Retina (tissue), 1 donor: ENCODE results near the gene TMPRSS2.

Experiments used
- DNase-seq: peaks from one replicate; pipeline ENCODE4 v3.0.0-alpha.2; 2016

TMPRSS2 gene

DNA sequence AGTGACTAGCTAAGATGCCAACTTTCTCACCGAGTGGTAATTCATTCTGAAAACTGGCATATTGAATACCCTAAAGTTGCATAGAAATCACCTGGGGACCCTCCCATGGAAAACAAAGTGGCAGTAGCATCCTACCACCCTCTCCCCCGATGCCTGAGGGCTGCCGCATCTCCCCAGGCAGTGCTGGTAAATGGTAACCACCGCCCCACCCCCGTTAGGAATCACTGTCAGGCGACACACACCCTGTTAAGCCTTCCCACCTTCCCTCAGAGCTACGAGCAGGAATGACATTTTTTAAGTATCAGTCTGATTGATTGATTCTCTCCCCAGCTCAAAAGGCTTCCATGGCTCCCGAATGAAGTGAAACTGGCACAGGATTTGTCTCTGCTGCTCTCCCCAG is 28.3 kb downstream of the TMPRSS2 start:
- DNase-seq: no peak

- no peak for DNase-seq
Measured at GRCh38 chr21:41478319-41479177, 29.4 kb downstream of the TMPRSS2 start.

DNA sequence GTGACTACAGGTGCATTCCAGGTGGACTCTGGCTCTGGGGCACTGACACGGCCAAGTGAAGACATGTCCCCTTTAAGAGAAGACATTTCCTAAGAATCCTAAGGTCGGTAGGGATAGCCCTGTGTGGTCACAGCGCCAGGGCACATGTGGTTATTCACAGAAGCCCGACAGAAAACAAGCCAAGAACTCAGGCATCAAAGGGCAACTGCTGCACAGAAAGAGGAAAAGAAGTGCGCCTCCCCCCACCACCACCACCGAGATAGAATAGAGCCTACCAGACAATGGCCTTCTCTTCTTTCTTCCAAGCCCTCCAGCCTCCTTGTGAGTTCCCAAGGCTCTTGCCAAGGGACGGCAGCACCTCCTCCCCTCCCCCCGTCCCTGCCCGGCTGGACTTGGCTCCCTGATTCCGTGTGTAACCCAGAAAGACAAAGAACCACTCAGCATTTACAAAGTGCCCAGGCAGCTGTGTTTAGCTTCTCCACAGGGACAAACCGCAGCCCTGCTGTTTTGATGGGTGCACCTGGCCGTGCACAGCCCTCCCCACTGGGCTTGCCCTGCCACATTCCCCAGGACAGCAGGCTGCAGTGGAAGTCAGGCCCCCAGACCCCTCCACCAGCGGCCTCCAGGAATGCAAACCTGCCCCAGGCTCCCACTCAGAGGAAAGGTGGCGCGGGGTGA is 30.2 kb downstream of the TMPRSS2 start:
- DNase-seq: peak; percentile 52

- DNase-seq: no peak
Measured at GRCh38 chr21:41475714-41476420, 32.1 kb downstream of the TMPRSS2 start.

GRCh38 chr21:41472753-41473548 is 35.0 kb downstream of the TMPRSS2 start:
- no peak for DNase-seq

DNA sequence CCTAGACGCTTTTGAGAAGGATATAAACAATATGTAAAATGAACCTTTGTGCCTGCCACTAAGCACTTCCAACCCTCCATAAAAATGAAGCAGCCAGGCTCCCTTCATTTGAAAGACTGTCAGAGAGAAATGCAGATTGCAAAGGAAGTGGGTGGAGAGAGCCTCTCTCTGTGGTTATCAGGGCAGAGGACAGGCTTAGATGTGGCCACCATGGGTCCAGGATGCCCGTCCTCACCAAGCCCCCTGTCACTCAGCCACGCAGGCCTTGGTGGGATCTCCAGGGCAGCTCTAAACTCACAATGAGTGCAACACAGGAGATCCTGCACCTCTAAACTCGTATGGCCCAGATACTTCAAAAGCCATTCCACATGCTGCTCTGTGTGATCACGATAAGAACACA is 37.9 kb downstream of the TMPRSS2 start:
- DNase-seq: no peak

DNA sequence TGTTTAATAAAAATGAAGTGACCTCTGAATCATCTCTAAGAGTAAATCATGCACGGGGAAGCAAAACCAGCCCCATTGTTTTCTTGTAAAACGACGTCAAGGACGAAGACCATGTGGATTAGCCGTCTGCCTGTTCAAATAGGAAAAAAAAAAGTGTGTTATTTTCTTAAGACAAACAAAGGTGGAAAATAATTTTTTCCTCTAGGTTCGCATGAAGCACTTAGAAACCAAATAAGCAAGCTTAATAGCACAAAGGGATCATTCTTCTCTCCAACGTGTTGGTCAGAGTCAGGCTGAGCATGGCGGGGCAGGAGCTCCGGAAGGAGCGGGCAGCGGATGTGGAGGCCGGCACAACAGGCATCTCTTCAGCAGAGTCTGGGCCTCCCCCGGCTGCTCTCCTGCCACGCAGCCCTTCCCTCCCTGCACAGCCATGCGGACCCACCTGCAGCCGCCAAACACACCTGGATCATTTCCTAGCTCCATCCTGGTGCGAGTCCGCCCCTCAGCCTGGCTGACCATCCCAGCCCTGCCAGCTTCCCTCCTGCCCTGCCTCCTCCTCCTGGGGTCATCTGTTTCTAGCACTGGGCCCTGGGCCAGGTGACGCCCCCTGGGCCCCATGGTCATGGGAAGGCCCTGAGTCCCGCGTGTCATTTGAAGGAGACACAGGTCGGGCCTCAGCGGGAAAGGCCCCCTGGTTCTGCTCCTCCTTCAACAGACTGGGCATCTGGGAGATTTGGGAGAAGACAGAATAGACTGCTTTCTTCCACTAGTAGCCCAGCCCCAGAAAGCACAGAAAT is 41.7 kb downstream of the TMPRSS2 start:
- no peak for DNase-seq

- no peak for DNase-seq
Measured at GRCh38 chr21:41465176-41465781, 42.7 kb downstream of the TMPRSS2 start.

DNA sequence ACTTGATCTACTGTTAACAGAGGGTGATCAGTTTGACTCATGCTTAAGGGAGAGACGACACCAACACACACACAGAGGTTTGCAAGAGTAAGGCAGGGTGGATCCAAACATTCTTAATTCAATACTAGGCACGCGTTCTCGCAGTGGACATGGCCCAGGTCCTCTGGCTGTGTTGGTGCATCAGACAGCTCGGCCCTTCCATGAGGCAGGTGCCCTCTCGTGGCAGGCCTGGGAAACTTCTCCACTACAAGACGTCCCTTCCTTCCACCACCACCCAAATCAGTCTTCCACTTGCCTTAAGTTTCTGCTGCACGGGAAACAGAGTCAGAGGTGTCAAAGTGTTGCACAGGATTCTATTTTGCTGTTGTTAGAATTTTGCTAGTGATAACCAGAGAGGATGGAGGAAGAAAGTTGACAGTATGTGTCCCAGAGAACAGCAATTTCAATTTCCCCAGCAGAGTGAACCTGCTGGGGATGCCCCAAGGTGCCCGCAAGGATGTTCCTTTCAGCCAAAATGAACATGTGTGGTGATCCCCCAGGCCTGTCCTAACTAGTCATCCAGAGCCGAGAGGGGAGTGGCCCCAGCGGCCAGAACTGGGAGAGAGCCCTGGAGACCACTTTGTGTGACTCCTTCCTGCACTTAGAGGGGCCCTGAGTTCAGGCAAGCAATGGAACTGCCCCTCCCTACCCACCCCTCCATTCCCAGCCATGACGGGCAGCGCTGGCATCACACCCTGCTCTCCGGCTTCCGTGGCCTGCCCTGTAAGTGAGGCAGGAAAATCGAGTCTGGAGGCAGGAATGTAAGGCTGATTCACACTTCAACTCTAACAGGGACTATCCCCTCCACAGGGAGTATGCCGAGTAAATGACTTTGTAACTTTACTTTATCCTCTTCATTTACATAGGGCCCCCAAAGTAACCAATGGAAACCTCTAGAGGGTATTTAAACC is 47.1 kb downstream of the TMPRSS2 start:
- DNase-seq: peak; percentile 66

- DNase-seq: no peak
Measured at GRCh38 chr21:41459884-41460534, 47.9 kb downstream of the TMPRSS2 start.

- no peak for DNase-seq
Measured at GRCh38 chr21:41458559-41458958, 49.4 kb downstream of the TMPRSS2 start.

GRCh38 chr21:41458121-41458520 is 49.8 kb downstream of the TMPRSS2 start:
- no peak for DNase-seq

- DNase-seq: no peak
Measured at GRCh38 chr21:41453761-41454160, 54.2 kb downstream of the TMPRSS2 start.

- no peak for DNase-seq
Measured at GRCh38 chr21:41453198-41453597, 54.8 kb downstream of the TMPRSS2 start.

DNA sequence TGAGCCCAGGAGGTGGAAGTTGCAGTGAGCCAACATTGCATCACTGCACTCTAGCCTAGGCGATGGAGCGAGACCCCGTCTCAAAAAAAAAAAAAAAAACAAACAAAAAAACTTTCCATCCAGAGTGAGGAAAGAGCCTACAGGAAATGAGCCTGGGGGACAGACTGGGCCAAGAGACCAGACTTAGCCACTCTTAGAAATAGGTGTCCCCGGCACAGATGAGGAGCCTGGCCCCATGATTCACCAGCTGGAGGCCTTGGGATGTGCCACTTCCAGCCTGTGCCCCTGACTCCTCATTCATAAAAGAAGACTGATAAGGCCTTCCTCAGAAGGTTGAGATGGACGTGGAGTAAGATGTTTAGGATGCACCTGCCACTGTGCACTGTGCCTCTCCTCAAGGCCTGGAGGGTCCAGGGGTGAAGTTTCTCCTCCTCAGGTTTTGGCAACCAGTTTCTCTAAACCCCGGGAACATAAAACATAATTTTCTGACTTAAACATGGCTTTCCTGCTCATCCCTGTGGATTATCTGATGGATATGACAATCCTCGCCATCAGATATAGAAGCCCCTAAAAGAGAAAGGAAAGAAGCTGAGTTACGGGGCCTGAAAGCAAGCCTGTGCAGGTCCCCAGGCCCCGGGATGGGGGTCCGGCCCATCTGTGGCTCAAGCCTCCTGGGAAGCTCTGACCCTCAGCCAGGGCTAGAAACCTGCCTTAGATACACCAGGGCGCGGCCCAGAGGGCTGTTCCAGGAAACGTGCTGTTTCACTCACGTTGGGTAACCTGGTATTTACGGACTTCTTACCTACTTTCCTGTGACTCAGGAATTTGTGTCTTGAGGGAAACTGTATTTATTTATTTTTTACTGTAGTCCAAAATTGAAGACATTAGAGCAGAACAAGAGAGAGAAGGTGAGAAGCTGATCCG is 55.9 kb downstream of the TMPRSS2 start:
- DNase-seq: no peak

DNA sequence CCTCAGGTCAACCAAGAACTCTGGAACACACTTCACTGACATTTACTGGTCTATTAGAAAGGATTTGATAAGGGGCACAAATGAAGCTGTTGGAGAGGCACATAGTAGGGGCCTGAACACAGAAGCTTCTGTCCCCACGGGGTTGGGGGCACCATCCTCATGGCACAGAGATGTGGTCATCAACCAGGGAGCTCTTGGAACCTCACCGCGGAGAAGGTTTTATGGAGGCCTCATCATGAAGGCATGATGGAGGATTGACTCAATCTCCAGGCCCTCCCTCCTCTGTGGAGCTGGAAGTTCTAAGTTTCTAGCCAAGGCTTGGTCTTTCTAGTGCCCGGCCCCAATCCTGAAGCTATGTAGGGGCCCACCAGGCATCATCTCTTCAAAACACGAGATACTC is 58.3 kb downstream of the TMPRSS2 start:
- DNase-seq: no peak

- DNase-seq: no peak
Measured at GRCh38 chr21:41447356-41447755, 60.6 kb downstream of the TMPRSS2 start.

GRCh38 chr21:41446586-41446985 is 61.4 kb downstream of the TMPRSS2 start:
- no peak for DNase-seq

GRCh38 chr21:41445465-41445862 is 62.5 kb downstream of the TMPRSS2 start:
- DNase-seq: no peak
